ENCODE results near the gene OVCA2. TPM values are rescaled to one million over a fixed set of nuclear protein-coding genes. Genes with fewer than 3 reads are reported as not detected.
A peak's percentile ranks its signal among the peaks of the same experiment; 100 is the strongest.

The OVCA2 gene
- 54.4 and 69.0 TPM in 2 replicates for total RNA-seq

- DNase-seq (ENCODE audit: low read depth) (peak; percentile 85), FAIRE-seq (peak; percentile 60)
- Histone ChIP-seq H3K4me3 (ENCODE audit: low read depth, low read length) (peak within 1 kb of the TSS; percentile 92), H3K36me3 (ENCODE audit: control insufficient read depth, insufficient read depth, low read length) (peaks cover 17% of the 10 kb centered on the region), H3K27me3 (ENCODE audit: control insufficient read depth, insufficient read depth, low read length) (no peaks in the 10 kb centered on the region)
- TF ChIP-seq CTCF (IDR thresholded peaks at IDR 0.05; ENCODE audit: insufficient read depth, low read length, severe bottlenecking), result peak; percentile 69
Observed at GRCh38 chr17:2041561-2042389, at the start of gene OVCA2. TSS of gene OVCA2 (plus strand) at chr17:2042022. CDS start at chr17:2042048, 26 bp downstream.

- DNase-seq (ENCODE audit: low read depth), result no peak
- peaks cover 1% of the 10 kb centered on the region for H3K27me3 ChIP-seq (ENCODE audit: control insufficient read depth, insufficient read depth, low read length)
- no peaks in the 10 kb centered on the region for H3K36me3 ChIP-seq (ENCODE audit: control insufficient read depth, insufficient read depth, low read length)
- FAIRE-seq, result no peak
- no peak overlapping the region for H3K4me3 ChIP-seq (ENCODE audit: low read depth, low read length)
- no peak for TF ChIP-seq CTCF (IDR thresholded peaks at IDR 0.05; ENCODE audit: insufficient read depth, low read length, severe bottlenecking)
Observed at GRCh38 chr17:1992541-1992940, 49.3 kb upstream of the OVCA2 start.

- TF ChIP-seq CTCF (IDR thresholded peaks at IDR 0.05; ENCODE audit: insufficient read depth, low read length, severe bottlenecking), result no peak
- H3K36me3 ChIP-seq (ENCODE audit: control insufficient read depth, insufficient read depth, low read length), result no peaks in the 10 kb centered on the region
- FAIRE-seq, result no peak
- H3K27me3 ChIP-seq (ENCODE audit: control insufficient read depth, insufficient read depth, low read length), result peaks cover 1% of the 10 kb centered on the region
- H3K4me3 ChIP-seq (ENCODE audit: low read depth, low read length), result no peak overlapping the region
- DNase-seq (ENCODE audit: low read depth), result no peak
Observed at GRCh38 chr17:1994707-1995106, 47.1 kb upstream of the OVCA2 start.

- DNase-seq (ENCODE audit: low read depth) (no peak), FAIRE-seq (peak; percentile 7)
- Histone ChIP-seq H3K27me3 (ENCODE audit: control insufficient read depth, insufficient read depth, low read length) (peaks cover 1% of the 10 kb centered on the region), H3K36me3 (ENCODE audit: control insufficient read depth, insufficient read depth, low read length) (no peaks in the 10 kb centered on the region), H3K4me3 (ENCODE audit: low read depth, low read length) (no peak overlapping the region)
- TF ChIP-seq CTCF (IDR thresholded peaks at IDR 0.05; ENCODE audit: insufficient read depth, low read length, severe bottlenecking), result no peak
Observed at GRCh38 chr17:1995321-1995892, 46.4 kb upstream of the OVCA2 start.

GRCh38 chr17:1995907-1996799, 45.7 kb upstream of the OVCA2 start:
- peaks cover 1% of the 10 kb centered on the region for H3K27me3 ChIP-seq (ENCODE audit: control insufficient read depth, insufficient read depth, low read length)
- DNase-seq (ENCODE audit: low read depth), result no peak
- FAIRE-seq, result peak; percentile 23
- no peak overlapping the region for H3K4me3 ChIP-seq (ENCODE audit: low read depth, low read length)
- no peak for TF ChIP-seq CTCF (IDR thresholded peaks at IDR 0.05; ENCODE audit: insufficient read depth, low read length, severe bottlenecking)
- no peaks in the 10 kb centered on the region for H3K36me3 ChIP-seq (ENCODE audit: control insufficient read depth, insufficient read depth, low read length)

Measured in bronchial epithelial cell (primary cell).